Natural killer cell (primary cell): ENCODE data around the gene B3GNT4. TPM values are rescaled to one million over a fixed set of nuclear protein-coding genes. Genes with fewer than 3 reads are reported as not detected.

Experiments
- ATAC-seq, 3 donors: fragments of 150-1000 bp in 2 of 3; fragments of 200-7000 bp in 1 of 3; cut with Tn5 transposase; 1 replicate in 1 of 3; 2 replicates in 2 of 3; pipeline ENCODE4 v1.10.0; 2021; ENCODE audit warnings: mild to moderate bottlenecking in 2 of 3, moderate library complexity in 2 of 3
- DNase-seq, 2 donors: peaks; one replicate each; pipeline versions ENCODE4 v3.0.0 to v3.0.0-alpha.2; 2013 to 2021; ENCODE audit warnings: mixed read lengths in 1 of 2
- H3K27ac ChIP-seq: one replicate; pipeline ENCODE4 v1.5.1; 2013; ENCODE audit warnings: mild to moderate bottlenecking, low read length
- H3K27me3 ChIP-seq: one replicate; pipeline ENCODE4 v1.6.1; 2013; ENCODE audit warnings: low read length; ENCODE audit not compliant: control insufficient read depth, insufficient read depth
- H3K36me3 ChIP-seq: one replicate; pipeline ENCODE4 v1.6.1; 2013; ENCODE audit warnings: low read length; ENCODE audit not compliant: control insufficient read depth, insufficient read depth
- H3K4me1 ChIP-seq: one replicate; pipeline ENCODE4 v1.6.1; 2013; ENCODE audit warnings: low read length; ENCODE audit not compliant: control insufficient read depth, insufficient read depth
- H3K4me3 ChIP-seq: one replicate; pipeline ENCODE4 v1.5.1; 2013; ENCODE audit warnings: low read length
- H3K9me3 ChIP-seq: one replicate; pipeline ENCODE4 v1.6.1; 2013; ENCODE audit warnings: low read length; ENCODE audit not compliant: control insufficient read depth, insufficient read depth
- H3K27ac Mint-ChIP-seq, 2 donors: one replicate each; pipeline ENCODE4 v1.8.0; 2022; ENCODE audit warnings: mild to moderate bottlenecking in 2 of 2, mixed read lengths in 2 of 2, moderate library complexity in 1 of 2
- H3K27me3 Mint-ChIP-seq, 2 donors: one replicate each; pipeline ENCODE4 v1.8.0; 2022; ENCODE audit warnings: low read depth in 2 of 2, mixed read lengths in 2 of 2
- H3K36me3 Mint-ChIP-seq: one replicate; pipeline ENCODE4 v1.8.0; 2022; ENCODE audit warnings: mixed read lengths
- H3K4me1 Mint-ChIP-seq, 2 donors: one replicate each; pipeline ENCODE4 v1.8.0; 2022; ENCODE audit warnings: mixed read lengths in 2 of 2
- H3K4me3 Mint-ChIP-seq: one replicate; pipeline ENCODE4 v1.8.0; 2022; ENCODE audit warnings: mild to moderate bottlenecking, moderate library complexity, mixed read lengths
- H3K9me3 Mint-ChIP-seq, 2 donors: one replicate each; pipeline ENCODE4 v1.8.0; 2022; ENCODE audit warnings: mixed read lengths in 2 of 2
- CTCF ChIP-seq: fragments of 200-600 bp; IDR thresholded peaks from one replicate; pipeline ENCODE4 v1.8.0; 2022; ENCODE audit warnings: antibody characterized with exemption
- whole genome bisulfite sequencing: methylation state at CpG from one replicate; pipeline ENCODE4 v1.1.7; 2013; ENCODE audit warnings: missing lambda C conversion rate; ENCODE audit not compliant: insufficient coverage; 5-methylcytosine and 5-hydroxymethylcytosine counted together
- intact Hi-C: fragments of 100-400 bp; cut with micrococcal nuclease; formaldehyde crosslinking; loops from one replicate; pipeline ENCODE4 v1.14.2; 2022
- total RNA-seq, 4 donors: library from RNA; stranded (reverse); fragments of 120-200 nt in 1 of 4; gene quantifications; one replicate each; pipeline versions ENCODE4 v1.2.3 to v1.2.4, GENCODE V29; 2013 to 2022

Gene B3GNT4
- total RNA-seq, 3 donors from 2014 or later (not counting 1 experiment from before 2014, with no cell fraction given) = 0.25 to 0.68 (median 0.34) TPM

GRCh38 chr12:122238861-122239260 lies 35.4 kb downstream of the B3GNT4 start:
- H3K27me3 ChIP-seq = no peaks in the 10 kb centered on the region
- Mint-ChIP-seq H3K4me1 (no peaks in the 10 kb centered on the region), H3K9me3 (no peaks in the 10 kb centered on the region), H3K27me3 (no peaks in the 10 kb centered on the region), H3K4me3 (no peak overlapping the region), H3K27ac (no peak overlapping the region), H3K36me3 (peaks cover 7% of the 10 kb centered on the region)
- DNase-seq (no peak), ATAC-seq (no peak)
- WGBS = 96% methylated on average over 4 of the region's 5 CpGs
- no peaks in the 10 kb centered on the region for H3K4me1 ChIP-seq
- H3K36me3 ChIP-seq = peaks cover 33% of the 10 kb centered on the region
- intact Hi-C loops = no loop called here
- no peak overlapping the region for H3K4me3 ChIP-seq
- no peak for TF ChIP-seq CTCF
- H3K27ac ChIP-seq = no peak overlapping the region
- H3K9me3 ChIP-seq = no peaks in the 10 kb centered on the region

GRCh38 chr12:122243965-122244364 lies 40.5 kb downstream of the B3GNT4 start:
- H3K27me3 Mint-ChIP-seq = no peaks in the 10 kb centered on the region
- H3K36me3 ChIP-seq = peaks cover 25% of the 10 kb centered on the region
- ATAC-seq (no peak), DNase-seq (peak in 1 of 2 donors; percentile 67)
- no peak overlapping the region for H3K27ac ChIP-seq
- WGBS = 55% methylated on average over 3 of the region's 6 CpGs
- no peak overlapping the region for H3K27ac Mint-ChIP-seq
- H3K36me3 Mint-ChIP-seq = peaks cover 6% of the 10 kb centered on the region
- H3K27me3 ChIP-seq = no peaks in the 10 kb centered on the region
- H3K4me1 Mint-ChIP-seq = peaks cover 0 to 6% of the 10 kb centered on the region in 2 donors
- intact Hi-C loops = no loop called here
- no peak overlapping the region for H3K4me3 Mint-ChIP-seq
- H3K4me1 ChIP-seq = no peaks in the 10 kb centered on the region
- TF ChIP-seq CTCF = no peak
- no peaks in the 10 kb centered on the region for H3K9me3 ChIP-seq
- no peak overlapping the region for H3K4me3 ChIP-seq
- H3K9me3 Mint-ChIP-seq = no peaks in the 10 kb centered on the region

GRCh38 chr12:122244565-122245371 lies 41.3 kb downstream of the B3GNT4 start:
- H3K9me3 ChIP-seq = no peaks in the 10 kb centered on the region
- peak in 1 of 2 donors; percentile 63 for DNase-seq
- no peak for TF ChIP-seq CTCF
- Mint-ChIP-seq H3K4me1 (peaks cover 0 to 6% of the 10 kb centered on the region in 2 donors), H3K4me3 (peak overlapping the region; percentile 1), H3K9me3 (no peaks in the 10 kb centered on the region), H3K36me3 (peaks cover 9% of the 10 kb centered on the region), H3K27ac (peak overlapping the region in 1 of 2 donors; percentile 6), H3K27me3 (no peaks in the 10 kb centered on the region)
- H3K4me3 ChIP-seq = peak overlapping the region; percentile 0
- intact Hi-C loops = no loop called here
- no peaks in the 10 kb centered on the region for H3K4me1 ChIP-seq
- WGBS = 75% methylated on average over 9 of the region's 11 CpGs
- ATAC-seq = peak in 1 of 3 donors; percentile 39
- H3K27ac ChIP-seq = peak overlapping the region; percentile 37
- H3K27me3 ChIP-seq = no peaks in the 10 kb centered on the region
- H3K36me3 ChIP-seq = peaks cover 29% of the 10 kb centered on the region
